Activated CD8-positive, alpha-beta memory T cell treated with anti-CD3 and anti-CD28 coated beads, Interleukin-2, amount 50 U/mL, for 4 hours (primary cell): Measurements from ENCODE around the gene RUSF1.

Experiments used
- DNase-seq: peaks from one replicate; pipeline ENCODE4 v3.0.0-alpha.2; 2020

Gene RUSF1

DNA sequence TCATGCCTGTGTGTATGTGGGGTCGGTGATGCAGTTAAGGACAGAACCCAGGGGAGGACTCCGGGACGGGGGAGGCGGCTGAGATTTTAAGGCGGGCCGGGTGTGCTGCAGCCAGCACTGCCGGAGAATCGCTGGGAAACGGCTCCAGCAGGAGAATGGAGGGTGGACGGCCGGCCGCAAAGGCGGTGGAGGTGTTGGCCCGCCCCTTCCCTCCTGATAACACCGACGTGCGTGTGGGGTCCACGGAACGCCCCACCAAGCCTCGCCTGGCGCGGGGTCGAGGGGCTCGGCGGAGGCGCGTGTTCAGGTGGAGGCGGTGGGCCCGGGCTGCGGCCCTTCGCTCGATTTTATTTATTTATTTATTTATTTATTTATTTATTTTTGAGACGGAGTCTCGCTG is 66.2 kb downstream of the RUSF1 start:
- no peak for DNase-seq

DNA sequence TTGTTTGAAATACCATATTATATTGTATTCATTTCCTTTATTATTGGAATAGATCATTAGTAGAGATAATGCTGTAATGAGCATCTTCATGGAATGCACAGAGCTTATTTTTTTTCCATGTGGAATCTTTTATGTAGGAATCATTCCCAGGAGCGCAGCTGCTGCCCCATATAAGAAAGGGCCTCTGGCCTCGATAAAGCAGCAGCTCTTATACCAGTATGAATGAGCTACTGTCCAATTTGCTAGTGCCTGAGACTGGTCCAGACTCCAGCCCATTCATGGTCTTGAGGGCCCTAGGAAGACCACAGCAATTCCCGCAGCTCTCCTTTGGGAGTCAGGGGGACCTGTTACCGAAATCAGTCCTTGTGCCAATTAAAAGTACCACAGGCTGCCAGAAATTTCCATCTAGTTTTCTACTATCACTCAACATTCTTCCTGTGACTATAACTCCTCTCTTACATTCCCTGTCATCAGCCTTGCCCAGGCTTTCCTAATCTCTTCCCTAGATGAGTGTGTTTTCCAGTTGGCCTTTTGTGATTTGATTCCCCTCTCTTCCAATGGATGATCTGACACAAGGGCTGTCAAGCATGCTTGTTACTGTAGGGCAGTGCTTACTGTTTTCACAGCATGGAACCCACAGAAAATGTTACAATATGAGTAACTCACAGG is 67.5 kb downstream of the RUSF1 start:
- no peak for DNase-seq

GRCh38 chr16:31439519-31439918 is 68.7 kb downstream of the RUSF1 start:
- DNase-seq = no peak
